Subcutaneous abdominal adipose tissue (tissue), 5 donors: ENCODE measurements around the gene DPRX.

Experiments used
- H3K27ac ChIP-seq: one replicate; pipeline ENCODE4 v1.7.0; 2013; ENCODE audit warnings: low read depth, mild to moderate bottlenecking, inconsistent platforms, low read length, moderate library complexity
- H3K27me3 ChIP-seq, 5 donors: one replicate each; pipeline ENCODE4 v1.7.0; 2013; ENCODE audit warnings: low read length in 5 of 5, inconsistent platforms in 1 of 5; ENCODE audit not compliant: control insufficient read depth in 5 of 5, insufficient read depth in 4 of 5
- H3K36me3 ChIP-seq, 5 donors: one replicate each; pipeline ENCODE4 v1.7.0; 2013; ENCODE audit warnings: low read length in 5 of 5; ENCODE audit not compliant: control insufficient read depth in 5 of 5, insufficient read depth in 5 of 5
- H3K4me1 ChIP-seq, 5 donors: one replicate each; pipeline ENCODE4 v1.7.0; 2013; ENCODE audit warnings: low read length in 5 of 5, mild to moderate bottlenecking in 3 of 5, moderate library complexity in 1 of 5; ENCODE audit not compliant: control insufficient read depth in 5 of 5, insufficient read depth in 5 of 5
- H3K4me3 ChIP-seq, 5 donors: one replicate each; pipeline ENCODE4 v1.7.0; 2013; ENCODE audit warnings: low read length in 5 of 5, low read depth in 1 of 5
- H3K9ac ChIP-seq, 5 donors: one replicate each; pipeline ENCODE4 v1.7.0; 2013; ENCODE audit warnings: low read length in 5 of 5, mild to moderate bottlenecking in 4 of 5, moderate library complexity in 3 of 5
- H3K9me3 ChIP-seq, 5 donors: one replicate each; pipeline ENCODE4 v1.7.0; 2013; ENCODE audit warnings: low read length in 5 of 5; ENCODE audit not compliant: control insufficient read depth in 5 of 5
- donor health status: healthy.
- donor health status: healthy.
- donor health status: healthy.
- donor health status: healthy.
- donor health status: healthy.

DPRX gene

GRCh38 chr19:53608381-53608780 is 23.4 kb upstream of the DPRX start:
- H3K9me3 ChIP-seq, result no peaks in the 10 kb centered on the region
- H3K27me3 ChIP-seq, result peaks cover 0 to 3% (median 0%) of the 10 kb centered on the region in 5 donors
- no peak overlapping the region for H3K9ac ChIP-seq
- no peaks in the 10 kb centered on the region for H3K36me3 ChIP-seq
- no peak overlapping the region for H3K4me3 ChIP-seq
- H3K27ac ChIP-seq, result no peak overlapping the region
- peaks cover 0 to 5% (median 0%) of the 10 kb centered on the region in 5 donors for H3K4me1 ChIP-seq

GRCh38 chr19:53612762-53613526 is 18.9 kb upstream of the DPRX start:
- Histone ChIP-seq H3K27me3 (no peaks in the 10 kb centered on the region), H3K27ac (no peak overlapping the region), H3K36me3 (no peaks in the 10 kb centered on the region), H3K4me1 (no peaks in the 10 kb centered on the region), H3K9me3 (no peaks in the 10 kb centered on the region), H3K9ac (no peak overlapping the region), H3K4me3 (no peak overlapping the region)

DNA sequence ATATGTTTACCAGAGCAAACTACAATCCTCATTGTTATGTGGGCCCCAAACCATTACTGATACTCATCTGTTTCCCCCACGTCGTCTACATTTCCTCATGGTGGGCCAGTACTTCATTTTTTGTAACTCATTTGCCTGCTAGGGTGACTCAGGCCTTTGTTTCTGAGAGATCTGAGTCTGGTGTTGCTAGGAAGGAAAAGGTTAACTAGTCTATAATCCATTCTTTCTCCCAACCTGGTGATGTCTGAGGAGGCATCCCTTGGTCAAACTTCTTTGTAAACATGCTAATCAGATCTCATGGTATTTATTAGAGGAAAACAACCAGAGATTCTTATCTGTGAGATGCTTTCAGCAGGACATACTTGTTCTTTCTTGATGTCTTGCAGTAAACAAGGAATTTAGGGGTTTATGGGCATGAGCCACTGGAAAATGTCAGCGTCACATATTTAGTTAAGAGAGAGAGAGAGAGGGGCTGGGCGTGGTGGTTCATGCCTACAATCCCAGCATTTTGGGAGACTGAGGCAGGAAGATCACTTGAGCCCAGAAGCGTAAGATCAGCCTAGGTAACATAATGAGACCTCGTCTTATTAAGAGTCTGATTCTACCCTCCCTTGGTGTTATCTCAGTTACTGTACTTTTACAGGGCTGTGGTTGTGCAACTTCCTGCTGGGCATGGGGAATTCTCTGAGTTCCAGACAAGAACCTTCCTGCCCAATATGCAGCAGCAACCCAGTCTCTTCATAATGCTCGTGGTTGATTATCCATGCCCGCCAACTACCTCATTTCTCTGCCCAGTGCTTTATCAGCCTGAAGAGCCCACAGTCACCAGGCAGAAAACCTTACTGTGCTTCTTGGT is 9.7 kb upstream of the DPRX start:
- H3K9me3 ChIP-seq, result no peaks in the 10 kb centered on the region
- no peaks in the 10 kb centered on the region for H3K27me3 ChIP-seq
- peaks cover 0 to 26% (median 7%) of the 10 kb centered on the region in 5 donors for H3K4me1 ChIP-seq
- H3K4me3 ChIP-seq, result no peak overlapping the region
- no peak overlapping the region for H3K9ac ChIP-seq
- H3K36me3 ChIP-seq, result no peaks in the 10 kb centered on the region
- H3K27ac ChIP-seq, result peak overlapping the region; percentile 49

GRCh38 chr19:53624771-53625545 is 6.8 kb upstream of the DPRX start:
- no peaks in the 10 kb centered on the region for H3K36me3 ChIP-seq
- H3K9ac ChIP-seq, result no peak overlapping the region
- H3K4me1 ChIP-seq, result peaks cover 0 to 26% (median 7%) of the 10 kb centered on the region in 5 donors
- peak overlapping the region; percentile 30 for H3K27ac ChIP-seq
- H3K9me3 ChIP-seq, result no peaks in the 10 kb centered on the region
- H3K4me3 ChIP-seq, result no peak overlapping the region
- no peaks in the 10 kb centered on the region for H3K27me3 ChIP-seq

GRCh38 chr19:53626486-53626885 is 5.3 kb upstream of the DPRX start:
- no peak overlapping the region for H3K4me3 ChIP-seq
- no peaks in the 10 kb centered on the region for H3K9me3 ChIP-seq
- no peaks in the 10 kb centered on the region for H3K27me3 ChIP-seq
- H3K27ac ChIP-seq, result no peak overlapping the region
- no peaks in the 10 kb centered on the region for H3K36me3 ChIP-seq
- H3K4me1 ChIP-seq, result peaks cover 0 to 19% (median 7%) of the 10 kb centered on the region in 5 donors
- H3K9ac ChIP-seq, result no peak overlapping the region

DNA sequence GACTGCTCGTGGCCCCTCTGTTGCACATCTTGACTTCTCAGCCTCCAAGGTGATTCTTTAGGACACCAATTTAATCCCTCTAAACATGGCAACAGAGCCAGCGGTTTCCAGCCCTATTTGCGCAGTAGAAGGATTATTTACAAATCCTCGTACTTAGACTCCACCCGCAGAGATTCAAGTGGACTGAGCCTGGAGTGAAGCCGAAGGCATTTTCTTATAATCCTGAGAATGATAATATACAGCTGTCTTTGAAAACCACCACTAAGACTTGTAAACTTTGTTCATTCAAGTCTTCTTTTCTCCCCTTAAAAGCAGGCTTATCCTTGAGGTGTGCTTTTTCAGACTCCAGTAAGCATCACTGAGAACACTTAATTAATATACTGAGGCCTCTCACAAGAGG is 4.8 kb upstream of the DPRX start:
- Histone ChIP-seq H3K27me3 (no peaks in the 10 kb centered on the region), H3K9me3 (no peaks in the 10 kb centered on the region), H3K4me3 (no peak overlapping the region), H3K36me3 (no peaks in the 10 kb centered on the region), H3K9ac (no peak overlapping the region), H3K4me1 (peaks cover 0 to 14% (median 7%) of the 10 kb centered on the region in 5 donors), H3K27ac (no peak overlapping the region)

GRCh38 chr19:53634768-53635167 is 3.0 kb downstream of the DPRX start:
- H3K9ac ChIP-seq, result no peak overlapping the region
- H3K9me3 ChIP-seq, result no peaks in the 10 kb centered on the region
- H3K4me1 ChIP-seq, result no peaks in the 10 kb centered on the region
- no peak overlapping the region for H3K4me3 ChIP-seq
- H3K27me3 ChIP-seq, result no peaks in the 10 kb centered on the region
- no peak overlapping the region for H3K27ac ChIP-seq
- H3K36me3 ChIP-seq, result no peaks in the 10 kb centered on the region

DNA sequence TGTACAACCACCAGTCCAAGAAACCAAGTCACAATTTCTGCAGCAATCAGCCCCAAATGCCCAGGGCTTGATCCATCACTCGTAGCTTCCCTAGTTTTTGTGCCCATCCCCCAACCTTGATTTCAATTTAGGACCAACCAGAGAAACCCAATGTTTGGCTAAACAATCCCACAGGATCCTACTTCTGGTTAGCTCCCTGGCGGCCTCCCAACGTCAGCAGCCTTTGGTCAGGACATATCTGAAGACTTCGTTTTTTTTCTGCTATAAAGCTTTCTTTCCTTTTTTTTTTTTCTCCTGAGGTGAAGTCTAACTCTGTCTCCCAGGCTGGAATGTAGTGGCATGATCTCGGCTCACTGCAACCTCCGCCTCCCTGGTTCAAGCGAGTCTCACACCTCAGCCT is 7.7 kb downstream of the DPRX start:
- no peaks in the 10 kb centered on the region for H3K36me3 ChIP-seq
- H3K27me3 ChIP-seq, result no peaks in the 10 kb centered on the region
- no peak overlapping the region for H3K27ac ChIP-seq
- H3K4me1 ChIP-seq, result peaks cover 0 to 4% (median 0%) of the 10 kb centered on the region in 5 donors
- H3K9ac ChIP-seq, result no peak overlapping the region
- no peak overlapping the region for H3K4me3 ChIP-seq
- no peaks in the 10 kb centered on the region for H3K9me3 ChIP-seq

DNA sequence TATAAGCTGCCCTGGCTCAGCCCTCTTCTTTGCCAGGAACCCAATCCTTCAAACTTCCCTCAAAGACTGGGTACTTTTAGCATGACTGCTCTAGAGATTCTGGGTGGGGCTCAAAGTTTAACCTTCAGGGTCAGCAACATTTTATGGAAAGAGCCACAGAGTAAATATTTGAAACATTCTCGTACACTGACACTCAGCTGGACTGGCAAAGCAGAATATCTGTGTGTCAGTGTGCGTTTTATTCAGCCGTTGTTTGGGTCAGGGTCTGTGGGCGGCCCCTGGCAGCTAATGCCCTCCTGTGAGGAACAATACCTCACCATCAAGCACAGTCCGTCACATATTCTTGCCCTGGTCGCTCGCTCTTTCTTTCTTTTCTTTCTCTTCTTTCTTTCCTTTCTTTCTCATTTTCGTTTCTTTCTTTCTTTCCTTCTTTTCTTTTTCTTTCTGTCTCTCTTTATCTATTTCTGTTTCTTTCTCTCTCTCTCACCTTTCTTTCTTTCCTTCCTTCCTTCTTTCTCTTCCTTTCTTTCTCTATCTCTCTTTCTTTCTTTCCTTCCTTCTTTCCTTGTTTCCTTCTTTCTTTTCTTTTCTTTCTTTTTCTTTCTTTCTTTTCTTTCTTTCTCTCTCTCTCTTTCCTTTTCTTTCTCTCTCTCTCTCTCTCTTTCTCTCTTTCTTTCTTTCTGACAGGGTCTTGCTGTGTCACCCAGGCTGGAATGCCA is 10.7 kb downstream of the DPRX start:
- H3K4me3 ChIP-seq, result no peak overlapping the region
- peaks cover 0 to 12% (median 0%) of the 10 kb centered on the region in 5 donors for H3K4me1 ChIP-seq
- no peak overlapping the region for H3K9ac ChIP-seq
- no peak overlapping the region for H3K27ac ChIP-seq
- H3K27me3 ChIP-seq, result no peaks in the 10 kb centered on the region
- H3K9me3 ChIP-seq, result no peaks in the 10 kb centered on the region
- H3K36me3 ChIP-seq, result no peaks in the 10 kb centered on the region
